Measurements from ENCODE around the gene PTCD2. TPM values are rescaled to one million over a fixed set of nuclear protein-coding genes. Genes with fewer than 3 reads are reported as not detected.
A peak's percentile ranks its signal among the peaks of the same experiment; 100 is the strongest.

The PTCD2 gene
- total RNA-seq, 1 experiment from 2014 or later, result 2.6 TPM

GRCh38 chr5:72346398-72346797 lies 26.2 kb downstream of the PTCD2 start:
- no peak for DNase-seq (ENCODE audit: low spot score)

DNA sequence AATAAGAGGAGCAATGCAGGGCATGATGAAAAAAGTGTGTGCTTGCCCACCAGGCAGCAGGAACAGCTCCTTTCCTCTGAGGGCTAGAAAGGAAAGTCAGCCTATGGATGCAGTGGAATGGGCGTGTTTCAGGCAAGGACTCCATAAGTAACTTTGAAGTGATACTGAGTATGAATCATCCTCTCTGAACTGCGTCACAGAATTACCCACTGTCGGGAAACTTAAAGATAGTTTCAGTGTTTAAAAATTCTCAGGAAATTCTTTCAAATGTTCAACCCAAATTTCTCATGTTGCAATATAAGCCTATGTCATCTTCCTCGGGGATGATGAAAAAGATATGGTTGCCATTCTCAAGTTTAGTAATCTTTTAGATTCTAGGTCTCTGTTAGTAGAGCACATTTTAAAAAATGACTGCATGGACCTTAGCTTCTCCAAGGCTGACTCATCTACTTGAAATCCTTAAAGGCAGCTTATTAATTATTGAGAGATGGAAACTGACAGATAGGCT lies 27.7 kb downstream of the PTCD2 start:
- DNase-seq (ENCODE audit: low spot score), result no peak

- DNase-seq (ENCODE audit: low spot score), result no peak
Observed at GRCh38 chr5:72351376-72351775, 31.2 kb downstream of the PTCD2 start.

DNA sequence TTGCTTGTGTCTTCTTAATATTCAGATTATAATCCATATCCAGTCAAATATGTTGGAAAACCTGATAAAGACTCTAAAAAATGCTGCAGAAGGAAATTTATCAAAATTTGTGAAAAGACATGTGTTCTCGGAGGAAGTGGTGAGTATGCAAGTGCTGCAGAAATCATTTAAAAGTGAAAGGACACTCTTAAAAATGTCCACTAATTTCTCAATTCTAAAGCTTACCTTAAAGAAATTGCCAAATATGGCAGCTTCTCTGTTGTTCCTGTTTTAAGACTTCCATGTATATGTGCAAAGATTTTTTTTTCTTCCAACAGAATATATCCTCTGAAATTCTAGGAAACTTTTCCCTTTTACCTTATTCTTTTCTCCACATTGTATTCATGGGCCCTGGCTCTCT lies 32.4 kb downstream of the PTCD2 start:
- no peak for DNase-seq (ENCODE audit: low spot score)

DNA sequence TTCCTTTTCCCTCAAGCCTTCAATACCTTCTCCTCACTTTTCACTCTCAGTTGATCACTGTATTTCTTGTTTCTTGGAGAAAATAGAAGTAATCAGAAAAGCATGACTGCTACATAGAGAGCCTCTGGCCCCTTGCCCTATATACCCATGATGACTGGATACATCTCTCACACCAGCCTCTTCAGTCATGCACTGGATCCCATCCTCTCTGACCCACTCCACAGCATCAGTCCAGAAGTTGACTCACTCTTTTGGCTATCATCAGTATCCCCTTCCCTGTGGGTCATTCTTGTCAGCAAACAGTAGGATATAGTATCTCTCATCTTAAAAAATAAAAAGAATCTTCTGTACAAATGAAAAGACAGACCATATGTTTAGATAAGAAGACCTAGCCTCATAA lies 32.9 kb downstream of the PTCD2 start:
- DNase-seq (ENCODE audit: low spot score), result no peak

DNA sequence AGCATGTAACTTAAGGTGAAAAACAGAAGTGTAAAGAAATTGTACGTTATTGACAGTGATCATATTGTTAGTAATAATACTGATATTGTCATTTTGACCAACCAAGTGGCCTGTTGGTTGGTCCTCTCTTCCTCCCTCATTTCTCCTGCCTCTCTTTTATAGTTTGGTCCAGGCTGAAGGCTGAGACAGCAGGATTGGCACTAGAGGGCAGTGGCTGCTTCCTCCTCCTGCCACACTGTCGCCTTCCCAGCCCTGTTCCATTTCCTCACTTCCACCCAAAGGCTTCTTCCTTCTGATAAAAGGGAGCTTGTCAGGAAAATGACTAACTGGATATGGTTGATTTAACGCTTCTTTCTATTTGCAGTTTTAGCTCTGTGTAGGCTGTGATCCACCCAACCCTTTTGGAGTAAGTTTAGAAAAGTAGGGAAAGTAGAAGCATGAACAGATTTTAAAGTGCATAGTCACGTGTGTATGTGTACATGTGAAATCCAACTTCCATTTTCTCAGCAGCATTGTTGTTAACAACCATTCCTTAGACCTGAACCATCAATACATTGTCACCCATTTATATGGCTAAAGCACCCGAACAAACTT lies 35.6 kb downstream of the PTCD2 start:
- peak; percentile 43 for DNase-seq (ENCODE audit: low spot score)

- no peak for DNase-seq (ENCODE audit: low spot score)
Observed at GRCh38 chr5:72356361-72356760, 36.2 kb downstream of the PTCD2 start.

- DNase-seq (ENCODE audit: low spot score), result no peak
Observed at GRCh38 chr5:72358925-72359324, 38.8 kb downstream of the PTCD2 start.

GRCh38 chr5:72359886-72360285 lies 39.7 kb downstream of the PTCD2 start:
- no peak for DNase-seq (ENCODE audit: low spot score)

- no peak for DNase-seq (ENCODE audit: low spot score)
Observed at GRCh38 chr5:72363166-72363802, 43.1 kb downstream of the PTCD2 start.

GRCh38 chr5:72364171-72364570 lies 44.0 kb downstream of the PTCD2 start:
- no peak for DNase-seq (ENCODE audit: low spot score)

- DNase-seq (ENCODE audit: low spot score), result no peak
Observed at GRCh38 chr5:72364951-72365350, 44.8 kb downstream of the PTCD2 start.

GRCh38 chr5:72366324-72366976 lies 46.3 kb downstream of the PTCD2 start:
- peak; percentile 77 for DNase-seq (ENCODE audit: low spot score)

- DNase-seq (ENCODE audit: low spot score), result no peak
Observed at GRCh38 chr5:72368271-72368670, 48.1 kb downstream of the PTCD2 start.

DNA sequence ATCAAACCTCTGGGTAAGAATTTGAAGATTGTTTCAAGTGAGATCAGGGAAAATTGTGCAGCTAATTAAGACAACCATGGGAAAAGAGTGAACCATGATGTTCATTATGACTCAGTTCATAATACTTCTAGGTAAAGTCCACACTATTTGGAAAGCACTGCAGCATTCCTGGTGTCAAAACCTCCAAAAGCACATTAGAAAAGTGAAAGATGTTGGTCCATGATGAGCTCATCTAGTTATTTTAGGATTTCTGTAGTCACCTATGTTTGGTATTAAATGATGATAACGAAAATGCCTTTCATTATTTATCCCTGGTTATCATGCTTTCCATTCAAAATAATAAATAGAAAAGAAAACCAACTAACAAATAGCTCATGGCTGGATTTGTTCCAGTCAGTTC lies 49.1 kb downstream of the PTCD2 start:
- no peak for DNase-seq (ENCODE audit: low spot score)

- DNase-seq (ENCODE audit: low spot score), result no peak
Observed at GRCh38 chr5:72369711-72370110, 49.5 kb downstream of the PTCD2 start.

GRCh38 chr5:72372331-72372730 lies 52.2 kb downstream of the PTCD2 start:
- no peak for DNase-seq (ENCODE audit: low spot score)

DNA sequence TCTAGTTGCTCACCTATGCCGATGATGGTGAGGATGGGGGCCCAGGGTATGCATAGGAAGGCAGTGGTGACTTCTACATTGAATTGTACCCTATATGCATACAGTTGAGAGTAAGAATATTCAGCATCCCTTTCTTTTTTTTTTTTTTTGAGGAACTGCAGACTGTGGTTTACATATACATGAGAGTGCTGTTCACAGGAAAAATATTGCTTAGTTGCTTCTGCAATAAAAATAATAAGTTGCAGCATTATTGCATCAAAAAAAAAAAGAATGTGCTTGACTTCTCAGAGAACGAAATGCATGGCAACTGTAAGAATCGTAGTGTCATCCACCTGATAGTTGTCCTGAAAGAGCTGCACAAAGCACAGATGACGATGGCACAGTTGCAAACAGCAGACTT lies 52.8 kb downstream of the PTCD2 start:
- no peak for DNase-seq (ENCODE audit: low spot score)

DNA sequence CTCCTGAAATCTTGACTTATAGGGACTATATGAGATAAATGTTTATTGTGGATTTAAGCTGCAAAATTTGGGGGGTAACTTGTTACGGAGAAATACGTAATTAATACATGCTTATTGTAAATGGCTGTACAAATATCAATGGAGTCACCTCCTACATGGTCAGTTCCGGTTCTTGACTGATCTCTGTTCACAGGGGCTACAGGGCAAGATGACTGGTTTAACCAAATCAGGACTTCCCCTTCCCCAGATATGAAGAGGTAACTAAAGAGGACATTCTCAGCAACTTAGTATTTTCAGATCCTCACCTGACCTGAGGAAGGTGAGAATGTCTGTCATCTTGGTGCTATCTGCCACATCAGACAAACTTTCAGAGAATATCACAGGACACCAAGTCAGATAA lies 54.7 kb downstream of the PTCD2 start:
- DNase-seq (ENCODE audit: low spot score), result no peak

DNA sequence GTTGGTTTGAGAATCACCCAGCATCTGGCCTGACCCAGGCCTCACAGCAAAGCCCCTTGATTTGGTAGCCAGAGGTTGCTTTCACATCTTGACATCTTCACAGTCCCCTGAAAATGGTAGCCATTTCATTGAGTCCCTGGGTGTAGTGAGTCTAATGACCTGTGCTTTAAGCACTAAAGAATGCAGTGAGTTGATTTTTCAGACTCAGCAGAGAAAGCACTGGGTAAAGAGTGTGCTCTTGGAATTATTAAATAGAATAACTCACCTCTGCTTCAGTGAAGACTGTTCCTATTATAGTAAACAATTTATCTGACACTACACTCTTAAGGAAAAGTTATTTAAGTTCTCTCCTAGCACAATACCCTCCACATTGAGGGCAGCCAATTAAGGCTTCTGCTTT lies 56.2 kb downstream of the PTCD2 start:
- no peak for DNase-seq (ENCODE audit: low spot score)

DNA sequence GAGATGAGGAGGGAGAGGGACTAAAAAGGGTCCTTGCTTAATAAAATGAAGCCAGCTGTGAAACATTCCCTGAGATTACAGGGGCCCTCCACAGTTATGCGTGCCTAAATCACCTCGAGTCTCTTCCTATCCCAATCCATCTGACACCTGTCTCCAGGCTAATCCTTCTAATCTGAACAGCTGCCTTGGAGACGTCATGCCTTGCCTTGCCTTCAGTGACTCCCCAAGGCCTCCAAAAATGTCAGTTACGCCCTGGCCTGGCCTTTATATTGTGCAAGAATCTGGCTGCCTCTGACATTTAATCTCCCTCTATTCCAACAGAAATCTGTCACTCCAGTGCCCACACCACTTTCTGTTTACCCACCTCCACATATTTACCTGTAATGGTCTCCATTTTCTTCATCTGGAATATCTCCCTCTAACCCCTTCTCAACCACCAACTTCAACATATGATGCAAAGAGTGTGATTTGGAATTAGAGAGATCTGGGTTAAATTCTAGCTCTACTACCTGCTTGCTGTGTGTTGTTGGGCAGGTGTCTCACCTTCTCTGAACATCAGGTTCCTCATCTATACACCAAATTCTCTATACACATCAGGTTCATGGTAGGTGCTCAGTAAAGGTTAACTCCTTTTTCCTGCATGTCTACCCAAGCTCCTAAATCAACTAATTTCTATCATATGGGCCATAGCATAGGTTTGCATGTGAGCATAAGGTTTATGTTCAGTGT lies 57.9 kb downstream of the PTCD2 start:
- DNase-seq (ENCODE audit: low spot score), result no peak

DNA sequence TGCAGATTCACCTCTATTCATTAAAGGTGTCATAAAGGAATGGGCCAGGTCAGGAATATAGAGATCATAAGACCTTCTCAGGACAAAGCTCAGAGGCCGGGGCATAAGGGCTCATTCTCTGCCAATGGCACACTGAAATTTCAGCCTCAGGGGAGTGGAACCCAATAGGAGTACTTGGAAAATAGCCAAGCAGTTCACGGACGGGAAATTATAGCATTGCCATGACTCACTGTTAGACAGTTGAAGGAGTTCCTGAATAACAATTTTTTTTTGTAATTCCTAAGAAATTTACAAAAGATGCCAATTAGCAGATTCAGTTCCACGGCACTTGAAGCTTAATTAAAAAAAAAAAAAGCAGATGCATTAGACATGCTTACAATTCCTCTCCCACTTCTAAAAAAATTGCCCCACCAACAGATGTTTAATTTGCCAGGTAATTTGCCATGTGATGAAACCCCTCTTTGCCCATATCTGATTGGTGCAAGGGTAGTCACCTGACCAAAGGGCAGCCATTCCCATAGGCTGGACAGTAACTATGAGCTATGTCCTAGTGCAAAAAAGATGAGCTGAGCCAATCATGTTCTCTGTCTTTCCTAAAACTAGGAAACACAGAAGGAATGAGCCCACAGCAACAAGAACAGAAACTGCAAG lies 58.6 kb downstream of the PTCD2 start:
- no peak for DNase-seq (ENCODE audit: low spot score)

All from HT-29 (cell line).